B cell (primary cell): Measurements from ENCODE around the gene EDDM13. TPM values are rescaled to one million over a fixed set of nuclear protein-coding genes. Genes with fewer than 3 reads are reported as not detected.
"Not testable (repeated sequence)": the region's sequence is repeated elsewhere in the genome, so short reads cannot be mapped to it uniquely, and the experiment has no call there.

Source experiments
- ATAC-seq: fragments of 200-7000 bp; cut with Tn5 transposase; one replicate; pipeline ENCODE4 v1.10.0; 2021; ENCODE audit warnings: low read depth, mild to moderate bottlenecking, moderate number of reproducible peaks, moderate library complexity
- CTCF ChIA-PET: fragments of 350-600 bp; sonication (Branson Sonifier 250); formaldehyde crosslinking; loops from one replicate; lab custom pipeline; 2021; ENCODE audit warnings: antibody characterized with exemption, inconsistent platforms; lab: Charles Lee
- POLR2A ChIA-PET: fragments of 350-600 bp; sonication (Branson Sonifier 250); formaldehyde crosslinking; loops from one replicate; lab custom pipeline; 2021; ENCODE audit warnings: antibody characterized with exemption; lab: Charles Lee
- DNase-seq: peaks from one replicate; pipeline ENCODE4 v3.0.0; 2013
- H2AFZ ChIP-seq: 2 replicates; pipeline ENCODE4 v1.6.1; 2012; ENCODE audit warnings: mild to moderate bottlenecking, low read depth, low read length; ENCODE audit not compliant: insufficient read depth, poor library complexity, severe bottlenecking
- H3K27ac ChIP-seq, 2 donors: 1 replicate in 1 of 2; 2 replicates in 1 of 2; pipeline ENCODE4 v1.5.1; 2012 to 2013; ENCODE audit warnings: low read length in 2 of 2, mild to moderate bottlenecking in 2 of 2, moderate library complexity in 1 of 2
- H3K27me3 ChIP-seq, 4 experiments: fragments of 200-600 bp in 1 of 4; sonication (generic) in 1 of 4; replicated peaks in 1 of 4; 1 replicate in 2 of 4; 2 replicates in 2 of 4; pipeline versions ENCODE4 v1.6.1 to v1.7.0; 2013 to 2016; ENCODE audit warnings: low read length in 3 of 4, mild to moderate bottlenecking in 2 of 4, mixed read lengths in 1 of 4, moderate library complexity in 1 of 4; ENCODE audit not compliant: insufficient read depth in 4 of 4, control insufficient read depth in 3 of 4; ENCODE audit errors: control extremely low read depth in 1 of 4
- H3K36me3 ChIP-seq, 2 experiments: replicated peaks in 1 of 2; 1 replicate in 1 of 2; 2 replicates in 1 of 2; pipeline versions ENCODE4 v1.6.1 to v1.7.1; 2013; ENCODE audit warnings: low read length in 1 of 2; ENCODE audit not compliant: insufficient read depth in 2 of 2, control insufficient read depth in 1 of 2; ENCODE audit errors: control extremely low read depth in 1 of 2, extremely low read depth in 1 of 2
- H3K4me1 ChIP-seq, 2 donors: fragments of 200-600 bp in 1 of 2; sonication (generic) in 1 of 2; 1 replicate in 1 of 2; 2 replicates in 1 of 2; pipeline versions ENCODE4 v1.5.1 to v1.6.1; 2013 to 2017; ENCODE audit warnings: low read length in 2 of 2; ENCODE audit not compliant: control insufficient read depth in 2 of 2, insufficient read depth in 2 of 2
- H3K4me2 ChIP-seq: replicated peaks from 2 replicates; pipeline ENCODE3; 2012; ENCODE audit warnings: mild to moderate bottlenecking, low read depth, low read length; ENCODE audit not compliant: poor library complexity, severe bottlenecking
- H3K4me3 ChIP-seq, 5 experiments: fragments of 200-600 bp in 1 of 5; sonication (generic) in 1 of 5; 1 replicate in 3 of 5; 2 replicates in 2 of 5; pipeline versions ENCODE4 v1.5.1 to v1.7.0; 2011 to 2016; ENCODE audit warnings: low read length in 4 of 5, mild to moderate bottlenecking in 4 of 5, low read depth in 2 of 5, control low read depth in 1 of 5, moderate library complexity in 1 of 5; ENCODE audit not compliant: insufficient read depth in 1 of 5; ENCODE audit errors: control extremely low read depth in 1 of 5, extremely low read depth in 1 of 5
- H3K79me2 ChIP-seq: fragments of 200-600 bp; sonication (generic); one replicate; pipeline ENCODE4 v1.6.0; 2016; ENCODE audit warnings: low read length; ENCODE audit not compliant: control insufficient read depth, insufficient read depth
- H3K9ac ChIP-seq: fragments of 200-600 bp; sonication (generic); 2 replicates; pipeline ENCODE4 v1.6.1; 2017; ENCODE audit warnings: mild to moderate bottlenecking, low read length, moderate library complexity
- H3K9me3 ChIP-seq, 3 donors: one replicate each; pipeline versions ENCODE4 v1.6.1 to v1.7.1; 2013; ENCODE audit warnings: low read length in 2 of 3; ENCODE audit not compliant: control insufficient read depth in 2 of 3, insufficient read depth in 1 of 3; ENCODE audit errors: control extremely low read depth in 1 of 3
- H4K20me1 ChIP-seq: 2 replicates; pipeline ENCODE4 v1.6.0; 2012; ENCODE audit warnings: mild to moderate bottlenecking, low read length; ENCODE audit not compliant: insufficient read depth, control insufficient read depth, poor library complexity, severe bottlenecking
- H3K27ac Mint-ChIP-seq: one replicate; pipeline ENCODE4 v1.8.0; 2021; ENCODE audit warnings: mixed read lengths
- H3K27me3 Mint-ChIP-seq: one replicate; pipeline ENCODE4 v1.8.0; 2021; ENCODE audit warnings: mixed read lengths
- H3K4me1 Mint-ChIP-seq: one replicate; pipeline ENCODE4 v1.8.0; 2021; ENCODE audit warnings: mixed read lengths
- H3K4me3 Mint-ChIP-seq: one replicate; pipeline ENCODE4 v1.8.0; 2021; ENCODE audit warnings: mixed read lengths
- H3K9me3 Mint-ChIP-seq: one replicate; pipeline ENCODE4 v1.8.0; 2022; ENCODE audit warnings: mixed read lengths; ENCODE audit not compliant: insufficient read depth
- EZH2 ChIP-seq: IDR thresholded peaks from 2 replicates; pipeline ENCODE4 v1.6.1; 2012; ENCODE audit warnings: borderline replicate concordance, low read depth, mild to moderate bottlenecking, moderate library complexity, low read length; ENCODE audit not compliant: insufficient read depth, poor library complexity, severe bottlenecking
- WGBS: methylation state at CpG from one replicate; pipeline ENCODE4 v1.1.5; 2013; ENCODE audit warnings: missing lambda C conversion rate; ENCODE audit not compliant: insufficient coverage; 5-methylcytosine and 5-hydroxymethylcytosine counted together
- intact Hi-C: fragments of 100-400 bp; cut with micrococcal nuclease; formaldehyde crosslinking; loops from one replicate; pipeline ENCODE4 v1.10.0; 2022
- polyA plus RNA-seq: library from polyadenylated mRNA; depleted of rRNA; stranded (reverse); fragments of >200 nt; gene quantifications from 2 replicates; pipeline ENCODE4 v1.2.3, GENCODE V29; 2012
- total RNA-seq, 2 donors: library from RNA; stranded (reverse); fragments of 120-200 nt in 1 of 2; gene quantifications; 1 replicate in 1 of 2; 2 replicates in 1 of 2; pipeline versions ENCODE4 v1.2.3 to v1.2.4, GENCODE V29; 2013 to 2022

The EDDM13 gene
- total and polyA plus RNA-seq, 2 donors (not counting 1 experiment from before 2014, with no cell fraction given): not detected

DNA sequence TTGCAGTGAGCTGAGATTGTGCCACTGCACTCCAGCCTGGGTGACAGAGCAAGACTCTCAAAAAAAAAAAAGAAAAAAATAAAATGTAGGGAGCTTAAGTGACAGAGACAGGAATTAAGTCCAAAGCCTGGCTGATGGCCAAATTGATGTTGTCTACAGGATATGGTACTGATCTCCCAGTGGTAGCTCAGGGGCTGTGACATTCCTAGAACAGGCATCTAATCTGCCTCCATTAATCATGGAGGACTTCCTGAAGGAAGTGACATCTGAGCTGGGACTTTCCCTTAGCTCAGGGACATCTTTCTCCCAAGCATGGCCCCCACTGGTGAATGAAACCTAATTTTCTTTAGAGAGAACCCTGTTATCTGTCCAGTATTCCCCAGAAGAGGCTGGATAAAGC, 11.4 kb upstream of the EDDM13 start:
- H3K27me3 Mint-ChIP-seq: no peaks in the 10 kb centered on the region
- no peaks in the 10 kb centered on the region for H3K9me3 Mint-ChIP-seq
- TF ChIP-seq EZH2: no peak
- CTCF ChIA-PET: interaction anchor here (1.1 to 2.0 kb wide), 2 partner anchors 9 to 72 kb away, joined by 4 to 7 read pairs; no protein-coding TSS in a partner anchor
- Histone ChIP-seq H3K4me2 (no peak overlapping the region), H3K4me1 (no peaks in the 10 kb centered on the region), H3K27ac (no peak overlapping the region), H3K36me3 (no peaks in the 10 kb centered on the region), H2AFZ (no peak overlapping the region), H3K9me3 (no peaks in the 10 kb centered on the region), H3K4me3 (no peak overlapping the region), H3K27me3 (no peaks in the 10 kb centered on the region), H3K79me2 (no peaks in the 10 kb centered on the region), H4K20me1 (no peaks in the 10 kb centered on the region), H3K9ac (no peak overlapping the region)
- no peaks in the 10 kb centered on the region for H3K4me1 Mint-ChIP-seq
- no peak for ATAC-seq
- POLR2A ChIA-PET: no interaction called here
- no peak for DNase-seq
- H3K27ac Mint-ChIP-seq: no peak overlapping the region
- intact Hi-C loops: no loop called here
- H3K4me3 Mint-ChIP-seq: no peak overlapping the region

- H3K4me1 ChIP-seq, intact Hi-C loops, H3K79me2 ChIP-seq, ATAC-seq, H3K27ac ChIP-seq, H4K20me1 ChIP-seq, H2AFZ ChIP-seq, H3K9me3 ChIP-seq, H3K27ac Mint-ChIP-seq, H3K27me3 ChIP-seq, H3K4me3 Mint-ChIP-seq, H3K9me3 Mint-ChIP-seq, POLR2A ChIA-PET, DNase-seq, H3K4me2 ChIP-seq, H3K27me3 Mint-ChIP-seq, H3K4me1 Mint-ChIP-seq, H3K9ac ChIP-seq, H3K4me3 ChIP-seq, H3K36me3 ChIP-seq: not testable (repeated sequence)
- CTCF ChIA-PET: interaction anchor here (1.1 to 2.0 kb wide), 2 partner anchors 9 to 71 kb away, joined by 4 to 7 read pairs; no protein-coding TSS in a partner anchor
- 100% methylated on average over 2 of the region's 6 CpGs for WGBS
Measured at GRCh38 chr19:56261932-56262331, 10.6 kb upstream of the EDDM13 start.
